HG02981 (cell line): Measurements from ENCODE around the gene FETUB.
"Not testable (repeated sequence)": the region's sequence is repeated elsewhere in the genome, so short reads cannot be mapped to it uniquely, and the experiment has no call there.

ENCODE experiments used
- ATAC-seq: cut with Tn5 transposase; IDR thresholded peaks from one replicate; pipeline ENCODE4 v1.9.1; 2021; ENCODE audit warnings: mild to moderate bottlenecking, moderate library complexity; ENCODE audit not compliant: unreplicated experiment

FETUB gene

GRCh38 chr3:186668426-186668825 is 28.2 kb downstream of the FETUB start:
- no peak for ATAC-seq

- ATAC-seq, result no peak
These were observed 29.3 kb downstream of the FETUB start for GRCh38 chr3:186669378-186670084.

- ATAC-seq, result no peak
These were observed 30.0 kb downstream of the FETUB start for GRCh38 chr3:186670155-186670554.

GRCh38 chr3:186671051-186671450 is 30.9 kb downstream of the FETUB start:
- no peak for ATAC-seq

DNA sequence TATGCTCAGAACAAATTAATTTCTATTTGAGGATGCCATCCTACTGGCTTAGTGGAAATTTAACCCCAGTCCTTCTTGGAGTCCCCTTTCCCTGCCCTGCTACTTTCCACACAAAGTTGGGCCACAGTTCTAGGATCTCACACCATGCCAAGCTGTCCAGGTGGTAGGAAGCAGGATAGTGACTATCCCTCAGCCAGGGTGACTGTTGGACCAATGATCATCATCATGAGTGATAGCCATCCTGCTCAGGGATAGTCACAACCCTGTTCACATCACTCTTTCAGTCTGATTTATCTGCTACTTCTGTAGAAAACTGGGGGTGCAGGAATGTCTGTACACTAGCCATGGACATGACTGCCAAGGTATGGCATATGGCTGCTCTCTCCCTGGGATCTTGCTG is 38.4 kb downstream of the FETUB start:
- ATAC-seq, result no peak

GRCh38 chr3:186679151-186679550 is 39.0 kb downstream of the FETUB start:
- ATAC-seq, result no peak

- no peak for ATAC-seq
These were observed 40.7 kb downstream of the FETUB start for GRCh38 chr3:186680869-186681268.

DNA sequence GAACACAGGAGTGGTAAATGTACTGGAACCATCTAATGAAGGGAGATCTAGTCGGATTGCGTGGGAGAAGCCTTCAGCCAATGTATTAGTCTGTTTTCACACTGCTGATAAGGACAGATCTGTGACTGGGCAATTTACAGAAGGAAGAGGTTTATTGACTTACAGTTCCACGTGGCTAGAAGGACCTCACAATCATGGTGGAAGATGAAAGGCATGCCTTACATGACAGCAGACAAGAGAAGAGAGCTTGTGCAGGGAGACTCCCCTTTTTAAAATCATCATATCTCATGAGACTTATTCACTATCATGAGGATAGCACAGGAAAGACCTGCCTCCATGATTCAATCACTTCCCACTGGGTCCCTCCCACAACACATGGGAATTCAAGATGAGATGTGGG is 42.6 kb downstream of the FETUB start:
- ATAC-seq, result no peak

- no peak for ATAC-seq
These were observed 43.8 kb downstream of the FETUB start for GRCh38 chr3:186683979-186684378.

DNA sequence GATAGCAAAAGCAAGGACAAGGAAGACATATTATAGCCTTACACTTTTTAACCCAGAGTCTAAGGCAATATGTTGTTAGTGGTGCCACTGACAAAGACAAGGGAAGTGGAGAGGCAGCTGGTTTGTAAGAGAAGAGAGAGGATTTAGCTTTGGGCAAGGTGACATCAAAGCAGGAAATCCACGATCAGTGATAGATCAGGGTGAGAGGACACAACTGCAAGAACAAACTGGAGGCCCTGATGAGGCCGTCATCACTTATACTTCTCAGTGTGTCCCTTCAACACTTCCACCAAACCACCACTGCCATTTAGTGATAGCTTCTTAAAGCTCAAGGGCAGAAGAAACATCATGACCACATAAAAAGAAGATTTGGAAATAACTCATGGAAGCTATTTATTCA is 46.3 kb downstream of the FETUB start:
- not testable (repeated sequence) for ATAC-seq

DNA sequence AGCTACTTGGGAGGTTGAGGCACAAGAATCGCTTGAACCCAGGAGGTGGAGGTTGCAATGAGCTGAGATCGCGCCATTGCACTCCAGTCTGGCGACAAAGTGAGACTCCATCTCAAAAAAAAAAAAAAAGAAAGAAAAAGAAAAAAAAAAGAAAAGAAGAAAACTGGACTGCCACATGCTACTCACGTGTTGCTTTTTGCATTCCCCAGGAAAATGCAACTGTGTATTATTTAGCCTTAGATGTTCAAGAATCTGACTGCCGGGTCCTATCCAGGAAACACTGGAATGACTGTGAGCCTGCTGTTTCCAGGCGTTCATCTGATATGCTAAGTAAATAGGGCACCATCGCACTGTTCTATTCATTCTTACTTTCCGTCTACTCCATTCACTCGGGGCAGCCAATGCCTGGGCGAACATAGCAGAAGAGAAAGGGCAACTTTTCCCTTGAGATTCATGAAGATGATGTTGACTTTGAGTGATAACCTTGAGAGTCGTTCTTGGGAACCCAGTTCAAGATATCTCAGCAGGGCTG is 47.0 kb downstream of the FETUB start:
- ATAC-seq, result no peak

DNA sequence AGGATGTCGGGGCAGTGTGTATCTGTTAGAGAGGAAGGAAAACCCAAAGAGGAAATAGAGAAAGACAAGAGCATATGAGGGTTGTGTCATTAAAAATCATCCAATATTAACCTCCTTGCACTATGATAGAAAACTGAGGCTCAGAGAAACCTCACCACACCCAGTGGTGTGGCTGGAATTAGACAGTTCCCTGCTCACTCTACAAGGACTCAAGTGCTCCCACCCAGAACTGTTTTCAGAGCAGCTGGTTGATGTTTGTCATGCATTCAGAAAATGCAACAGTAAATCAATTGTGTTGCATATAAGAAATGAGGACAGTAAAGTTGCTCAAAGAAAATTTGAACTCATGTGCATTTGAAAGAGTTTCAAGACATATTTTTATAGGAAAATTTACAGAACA is 50.1 kb downstream of the FETUB start:
- not testable (repeated sequence) for ATAC-seq

DNA sequence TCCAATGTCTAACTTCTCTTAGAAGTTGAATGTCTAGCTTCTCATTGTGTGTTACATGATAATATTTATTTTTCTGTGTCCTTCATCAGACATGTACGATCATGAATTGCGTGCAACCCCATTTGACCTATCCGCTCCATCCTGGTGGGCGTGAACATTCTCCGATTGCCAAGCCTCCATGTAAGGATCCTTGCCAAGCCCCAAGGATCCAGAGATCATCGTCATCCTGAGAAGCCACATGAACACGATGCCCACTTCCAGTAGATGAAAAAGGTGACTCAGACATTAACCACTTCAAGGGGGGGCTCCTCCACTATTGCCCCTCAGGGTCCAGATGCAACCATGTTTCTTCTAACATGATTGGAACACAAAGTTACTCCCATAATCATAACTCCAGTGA is 51.5 kb downstream of the FETUB start:
- ATAC-seq, result no peak

GRCh38 chr3:186693843-186694242 is 53.6 kb downstream of the FETUB start:
- no peak for ATAC-seq

GRCh38 chr3:186694288-186695032 is 54.3 kb downstream of the FETUB start:
- no peak for ATAC-seq

- no peak for ATAC-seq
These were observed 56.3 kb downstream of the FETUB start for GRCh38 chr3:186696522-186696921.

DNA sequence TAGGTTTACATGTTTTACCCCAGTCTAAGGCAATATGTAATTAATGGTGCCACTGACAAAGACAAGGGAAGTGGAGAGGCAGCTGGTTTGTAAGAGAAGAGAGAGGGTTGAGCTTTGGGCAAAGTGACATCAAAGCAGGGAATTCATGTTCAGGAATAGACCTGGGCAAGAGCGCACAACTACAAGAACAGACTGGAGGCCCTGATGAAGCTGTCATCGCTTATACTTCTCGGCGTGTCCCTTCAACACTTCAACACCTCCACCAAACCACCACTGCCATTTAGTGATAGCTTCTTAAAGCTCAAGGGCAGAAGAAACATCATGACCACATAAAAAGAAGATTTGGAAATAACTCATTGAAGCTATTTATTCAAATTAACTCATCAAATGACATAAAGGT is 57.3 kb downstream of the FETUB start:
- ATAC-seq, result no peak

- ATAC-seq, result no peak
These were observed 60.1 kb downstream of the FETUB start for GRCh38 chr3:186700267-186700666.

GRCh38 chr3:186702451-186702850 is 62.3 kb downstream of the FETUB start:
- not testable (repeated sequence) for ATAC-seq
